Measurements from ENCODE around the gene BICRA.

DNA sequence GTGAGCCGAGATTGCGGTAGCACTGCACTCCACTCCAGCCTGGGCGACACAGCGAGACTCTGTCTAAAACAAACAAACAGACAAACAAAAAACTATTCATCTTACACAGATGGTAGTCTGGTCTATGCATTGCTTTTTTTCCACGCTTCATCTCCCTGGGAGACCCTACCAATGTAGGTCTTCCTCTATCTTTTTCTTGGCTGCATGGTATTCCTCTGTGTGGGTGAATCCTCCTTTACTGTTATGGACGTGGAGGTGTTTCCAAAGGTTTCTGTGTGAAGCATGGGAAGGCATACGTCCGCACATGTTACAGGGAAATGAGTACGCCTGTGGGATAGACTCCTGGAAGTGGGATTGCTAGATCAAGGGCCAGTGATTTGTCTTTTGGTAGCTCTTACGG, 5.6 kb downstream of the BICRA start:
- TF ChIP-seq POLR2AphosphoS5 (IDR thresholded peaks at IDR 0.05) = no peak
- TF ChIP-seq, protein P1, sequence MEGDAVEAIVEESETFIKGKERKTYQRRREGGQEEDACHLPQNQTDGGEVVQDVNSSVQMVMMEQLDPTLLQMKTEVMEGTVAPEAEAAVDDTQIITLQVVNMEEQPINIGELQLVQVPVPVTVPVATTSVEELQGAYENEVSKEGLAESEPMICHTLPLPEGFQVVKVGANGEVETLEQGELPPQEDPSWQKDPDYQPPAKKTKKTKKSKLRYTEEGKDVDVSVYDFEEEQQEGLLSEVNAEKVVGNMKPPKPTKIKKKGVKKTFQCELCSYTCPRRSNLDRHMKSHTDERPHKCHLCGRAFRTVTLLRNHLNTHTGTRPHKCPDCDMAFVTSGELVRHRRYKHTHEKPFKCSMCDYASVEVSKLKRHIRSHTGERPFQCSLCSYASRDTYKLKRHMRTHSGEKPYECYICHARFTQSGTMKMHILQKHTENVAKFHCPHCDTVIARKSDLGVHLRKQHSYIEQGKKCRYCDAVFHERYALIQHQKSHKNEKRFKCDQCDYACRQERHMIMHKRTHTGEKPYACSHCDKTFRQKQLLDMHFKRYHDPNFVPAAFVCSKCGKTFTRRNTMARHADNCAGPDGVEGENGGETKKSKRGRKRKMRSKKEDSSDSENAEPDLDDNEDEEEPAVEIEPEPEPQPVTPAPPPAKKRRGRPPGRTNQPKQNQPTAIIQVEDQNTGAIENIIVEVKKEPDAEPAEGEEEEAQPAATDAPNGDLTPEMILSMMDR (IDR thresholded peaks at IDR 0.05) = no peak
- no peak for TF ChIP-seq EP300 (IDR thresholded peaks at IDR 0.05)
- TF ChIP-seq POLR2A (IDR thresholded peaks at IDR 0.05) = no peak
